Measurements from ENCODE around the gene LOXL1.

DNA sequence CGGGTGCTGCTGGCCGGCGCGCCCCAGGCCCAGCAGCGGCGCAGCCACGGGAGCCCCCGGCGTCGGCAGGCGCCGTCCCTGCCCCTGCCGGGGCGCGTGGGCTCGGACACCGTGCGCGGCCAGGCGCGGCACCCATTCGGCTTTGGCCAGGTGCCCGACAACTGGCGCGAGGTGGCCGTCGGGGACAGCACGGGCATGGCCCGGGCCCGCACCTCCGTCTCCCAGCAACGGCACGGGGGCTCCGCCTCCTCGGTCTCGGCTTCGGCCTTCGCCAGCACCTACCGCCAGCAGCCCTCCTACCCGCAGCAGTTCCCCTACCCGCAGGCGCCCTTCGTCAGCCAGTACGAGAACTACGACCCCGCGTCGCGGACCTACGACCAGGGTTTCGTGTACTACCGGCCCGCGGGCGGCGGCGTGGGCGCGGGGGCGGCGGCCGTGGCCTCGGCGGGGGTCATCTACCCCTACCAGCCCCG lies 777 bp downstream of the LOXL1 start:
- TF ChIP-seq ZFP30 (CRISPR knock-in tag; IDR thresholded peaks at IDR 0.05): no peak
- TF ChIP-seq TOX (CRISPR knock-in tag; IDR thresholded peaks at IDR 0.05; ENCODE audit: borderline replicate concordance): no peak
- no peak for TF ChIP-seq PATZ1 (CRISPR knock-in tag; IDR thresholded peaks at IDR 0.05; ENCODE audit: borderline replicate concordance)
- no peak for TF ChIP-seq ZNF8 (CRISPR knock-in tag; IDR thresholded peaks at IDR 0.05)
- TF ChIP-seq CSDC2 (CRISPR knock-in tag; IDR thresholded peaks at IDR 0.05): no peak
- no peak for TF ChIP-seq BACH2 (CRISPR knock-in tag; IDR thresholded peaks at IDR 0.05; ENCODE audit: borderline replicate concordance)
- no peak for TF ChIP-seq ZFP3 (CRISPR knock-in tag; IDR thresholded peaks at IDR 0.05)
- TF ChIP-seq ISL1 (CRISPR knock-in tag; IDR thresholded peaks at IDR 0.05): no peak
